HEK293 (cell line): ENCODE measurements around the gene NAT16.

ENCODE experiments used
- CTCF ChIA-PET: fragments of 350-600 bp; formaldehyde crosslinking; extraction: SDS; loops from one replicate; lab custom pipeline; 2021; ENCODE audit warnings: antibody characterized with exemption; lab: Yijun Ruan, JAX
- POLR2A ChIA-PET: fragments of 300-600 bp; formaldehyde crosslinking; extraction: SDS; loops from one replicate; lab custom pipeline; 2020; ENCODE audit warnings: antibody characterized with exemption, inconsistent platforms; lab: Yijun Ruan, JAX
- H3K27ac ChIP-seq: fragments of 200-500 bp; sonication (Bioruptor generic); 2 replicates; pipeline ENCODE4 v1.5.1; 2014; ENCODE audit warnings: low read depth, low read length, control low read depth, inconsistent platforms; ENCODE audit errors: extremely low read depth
- H3K36me3 ChIP-seq, 2 experiments: fragments of 200-500 bp in 1 of 2; sonication (Bioruptor generic) in 1 of 2; 1 replicate in 1 of 2; 2 replicates in 1 of 2; pipeline ENCODE4 v1.5.1; 2014 to 2017; ENCODE audit warnings: inconsistent platforms in 2 of 2, low read length in 2 of 2; ENCODE audit not compliant: control insufficient read depth in 2 of 2, insufficient read depth in 1 of 2
- H3K4me1 ChIP-seq: fragments of 200-500 bp; sonication (Bioruptor generic); 2 replicates; pipeline ENCODE4 v1.5.1; 2014; ENCODE audit warnings: mild to moderate bottlenecking, low read length, inconsistent platforms; ENCODE audit not compliant: control insufficient read depth, insufficient read depth
- H3K4me3 ChIP-seq: 2 replicates; pipeline ENCODE4 v1.5.1; 2011; ENCODE audit warnings: low read depth, mild to moderate bottlenecking, control low read depth, low read length, moderate library complexity
- H3K9me3 ChIP-seq: fragments of 200-500 bp; sonication (Bioruptor generic); 2 replicates; pipeline ENCODE4 v1.5.1; 2014; ENCODE audit warnings: low read depth, low read length, inconsistent platforms; ENCODE audit not compliant: control insufficient read depth, insufficient read depth
- AEBP2 ChIP-seq: fragments of 450-650 bp; formaldehyde crosslinking; IDR thresholded peaks from 2 replicates; pipeline ENCODE4 v1.5.1; 2016; ENCODE audit warnings: missing biosample characterization, missing genetic modification characterization, borderline replicate concordance
- GLI4 ChIP-seq: fragments of 450-650 bp; formaldehyde crosslinking; IDR thresholded peaks from 2 replicates; pipeline ENCODE4 v1.5.1; 2016; ENCODE audit warnings: missing biosample characterization, missing genetic modification characterization
- GLIS1 ChIP-seq: fragments of 450-650 bp; formaldehyde crosslinking; IDR thresholded peaks from 2 replicates; pipeline ENCODE4 v1.5.1; 2016; ENCODE audit warnings: missing biosample characterization, missing genetic modification characterization
- SALL2 ChIP-seq: fragments of 450-650 bp; formaldehyde crosslinking; IDR thresholded peaks from 2 replicates; pipeline ENCODE4 v1.5.0; 2017; ENCODE audit warnings: missing biosample characterization, mild to moderate bottlenecking, missing genetic modification characterization, borderline replicate concordance
- YY1 ChIP-seq: fragments of 450-650 bp; formaldehyde crosslinking; IDR thresholded peaks from 2 replicates; pipeline ENCODE4 v1.5.1; 2018; ENCODE audit warnings: missing biosample characterization, missing genetic modification characterization
- ZBTB49 ChIP-seq: fragments of 450-650 bp; formaldehyde crosslinking; IDR thresholded peaks from 2 replicates; pipeline ENCODE4 v1.5.1; 2016; ENCODE audit warnings: missing biosample characterization, missing genetic modification characterization, low read depth
- ZNF138 ChIP-seq: fragments of 450-650 bp; formaldehyde crosslinking; IDR thresholded peaks from 2 replicates; pipeline ENCODE4 v1.5.1; 2016; ENCODE audit warnings: missing biosample characterization, missing genetic modification characterization, borderline replicate concordance
- ZNF174 ChIP-seq: fragments of 450-650 bp; formaldehyde crosslinking; IDR thresholded peaks from 2 replicates; pipeline ENCODE4 v1.5.0; 2017; ENCODE audit warnings: missing biosample characterization, mild to moderate bottlenecking, missing genetic modification characterization
- ZNF266 ChIP-seq: fragments of 450-650 bp; formaldehyde crosslinking; IDR thresholded peaks from 2 replicates; pipeline ENCODE4 v1.5.1; 2016; ENCODE audit warnings: missing biosample characterization, missing genetic modification characterization, low read depth
- ZNF274 ChIP-seq, 2 experiments: fragments of 200-500 bp in 1 of 2; fragments of 450-650 bp in 1 of 2; sonication (Bioruptor generic) in 1 of 2; formaldehyde crosslinking in 1 of 2; IDR thresholded peaks; 2 replicates each; pipeline versions ENCODE4 v1.5.1 to v1.6.1; 2014 to 2016; ENCODE audit warnings: borderline replicate concordance in 1 of 2, inconsistent platforms in 1 of 2, low read length in 1 of 2, missing biosample characterization in 1 of 2, missing genetic modification characterization in 1 of 2
- ZNF324 ChIP-seq: fragments of 450-650 bp; formaldehyde crosslinking; IDR thresholded peaks from 2 replicates; pipeline ENCODE4 v1.5.1; 2016; ENCODE audit warnings: missing biosample characterization, missing genetic modification characterization
- ZNF341 ChIP-seq: fragments of 450-650 bp; formaldehyde crosslinking; IDR thresholded peaks from 2 replicates; pipeline ENCODE4; 2016; ENCODE audit warnings: low read depth, missing biosample characterization, missing genetic modification characterization
- ZNF350 ChIP-seq: fragments of 450-650 bp; formaldehyde crosslinking; IDR thresholded peaks from 2 replicates; pipeline ENCODE4 v1.5.0; 2017; ENCODE audit warnings: missing biosample characterization, mild to moderate bottlenecking, missing genetic modification characterization
- ZNF366 ChIP-seq: fragments of 450-650 bp; formaldehyde crosslinking; conservative IDR thresholded peaks from 2 replicates; pipeline ENCODE4 v1.5.1; 2016; ENCODE audit warnings: missing biosample characterization, missing genetic modification characterization
- ZNF510 ChIP-seq: fragments of 450-650 bp; formaldehyde crosslinking; IDR thresholded peaks from 2 replicates; pipeline ENCODE4 v1.5.1; 2018; ENCODE audit warnings: mild to moderate bottlenecking, missing genetic modification characterization, missing biosample characterization; ENCODE audit not compliant: insufficient replicate concordance
- ZNF518A ChIP-seq: fragments of 450-650 bp; formaldehyde crosslinking; conservative IDR thresholded peaks from 2 replicates; pipeline ENCODE4 v1.5.1; 2016; ENCODE audit warnings: low read depth, missing biosample characterization, missing genetic modification characterization
- ZNF629 ChIP-seq: fragments of 450-650 bp; formaldehyde crosslinking; IDR thresholded peaks from 2 replicates; pipeline ENCODE4 v1.5.1; 2017; ENCODE audit warnings: missing biosample characterization, missing genetic modification characterization
- ZSCAN30 ChIP-seq: fragments of 450-650 bp; IDR thresholded peaks from 2 replicates; pipeline ENCODE4 v1.5.1; 2018; ENCODE audit warnings: missing biosample characterization, mild to moderate bottlenecking, missing genetic modification characterization, moderate library complexity
- ZSCAN5A ChIP-seq: fragments of 450-650 bp; formaldehyde crosslinking; IDR thresholded peaks from 2 replicates; pipeline ENCODE4 v1.5.1; 2016; ENCODE audit warnings: missing biosample characterization, missing genetic modification characterization

The NAT16 gene

GRCh38 chr7:101169838-101170551 is 10.1 kb downstream of the NAT16 start (continued):
- no peak for TF ChIP-seq ZBTB49

- Histone ChIP-seq H3K9me3 (no peaks in the 10 kb centered on the region), H3K36me3 (no peaks in the 10 kb centered on the region), H3K4me3 (no peak overlapping the region), H3K27ac (no peak overlapping the region), H3K4me1 (peaks cover 20% of the 10 kb centered on the region)
- CTCF ChIA-PET, result interaction anchor here (0.6 to 2.7 kb wide), 5 partner anchors 16 to 25 kb away, joined by 3 to 40 read pairs (median 9); no protein-coding TSS in a partner anchor
- POLR2A ChIA-PET, result no interaction called here
- TF ChIP-seq ZNF341 (tag by site-specific recombination) (no peak), AEBP2 (no peak), SALL2 (0 out of 2 replicates have a peak, but pooled peaks have one; percentile 10), ZNF174 (no peak), ZNF518A (tag by site-specific recombination) (no peak), ZNF366 (tag by site-specific recombination) (peak; percentile 92), ZNF138 (tag by site-specific recombination) (no peak), ZSCAN5A (tag by site-specific recombination) (no peak), ZNF350 (tag by site-specific recombination) (no peak), ZSCAN30 (no peak), ZNF324 (tag by site-specific recombination) (peak; percentile 56), ZNF510 (tag by site-specific recombination) (no peak), GLI4 (peak; percentile 59; the same call in 1 of the 2 replicates), YY1 (tag by site-specific recombination) (no peak), ZNF274 (IDR thresholded peaks at IDR 0.05; ENCODE audit: low read length) (no peak), ZNF274 (tag by site-specific recombination; IDR thresholded peaks at IDR 0.05; ENCODE audit: borderline replicate concordance) (no peak), ZNF266 (tag by site-specific recombination) (no peak; the same call in 1 of the 2 replicates), GLIS1 (tag by site-specific recombination) (peak; percentile 9; the same call in 1 of the 2 replicates), ZNF629 (tag by site-specific recombination) (peak; percentile 44)
These were observed 10.8 kb downstream of the NAT16 start for GRCh38 chr7:101169110-101169837.
